ENCODE results near the gene SLC9A8.
"Not testable (repeated sequence)": the region's sequence is repeated elsewhere in the genome, so short reads cannot be mapped to it uniquely, and the experiment has no call there.

The SLC9A8 gene

DNA sequence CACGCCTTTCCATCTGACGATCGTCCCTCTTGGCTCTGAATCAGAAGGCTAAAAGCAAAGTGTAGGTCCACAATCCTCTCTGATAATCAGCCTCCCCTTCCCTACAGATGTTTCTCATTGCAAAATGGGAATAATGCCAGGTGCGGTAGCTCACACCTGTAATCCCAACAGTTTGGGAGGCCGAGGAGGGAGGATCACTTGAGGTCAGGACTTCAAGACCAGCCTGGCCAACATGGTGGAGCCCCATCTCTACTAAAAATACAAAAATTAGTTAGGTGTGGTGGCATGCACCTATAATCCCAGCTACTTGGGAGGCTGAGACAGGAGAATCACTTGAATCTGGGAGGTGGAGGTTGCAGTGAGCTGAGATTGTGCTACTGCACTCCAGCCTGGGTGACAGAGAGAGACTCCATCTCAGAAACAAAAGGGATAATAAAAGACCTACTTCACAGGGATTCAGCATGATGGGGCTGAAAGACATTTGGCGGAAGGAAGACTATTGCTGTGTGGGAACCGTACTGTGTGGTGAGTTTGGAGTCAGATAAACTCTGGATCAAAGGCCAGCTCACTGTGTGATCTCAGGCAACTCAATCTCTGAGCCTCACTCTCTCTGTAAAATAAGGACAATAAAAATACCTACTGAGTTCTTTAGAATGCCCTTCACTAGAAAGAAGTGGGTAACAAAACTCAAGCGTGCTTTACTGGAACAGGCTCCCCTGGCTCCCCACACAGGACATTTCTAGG, 15.9 kb upstream of the SLC9A8 start:
- ATAC-seq, result no peak

GRCh38 chr20:49797344-49797615, 15.3 kb upstream of the SLC9A8 start:
- Mint-ChIP-seq H3K36me3 (no peaks in the 10 kb centered on the region), H3K9me3 (no peaks in the 10 kb centered on the region), H3K27ac (no peak overlapping the region), H3K4me1 (peaks cover 29% of the 10 kb centered on the region), H3K4me3 (no peak overlapping the region)
- no peak for ATAC-seq
- no peak for DNase-seq (ENCODE audit: low spot score in 2 of 2)

More for the DNA sequence above, 15.9 kb upstream of the SLC9A8 start:
- no peak for DNase-seq (ENCODE audit: low spot score in 2 of 2)
- Mint-ChIP-seq H3K4me3 (no peak overlapping the region), H3K9me3 (no peaks in the 10 kb centered on the region), H3K36me3 (no peaks in the 10 kb centered on the region), H3K27ac (no peak overlapping the region), H3K4me1 (peaks cover 27% of the 10 kb centered on the region)

- Mint-ChIP-seq H3K4me3 (no peak overlapping the region), H3K4me1 (peaks cover 34% of the 10 kb centered on the region)
These were observed 13.9 kb upstream of the SLC9A8 start for GRCh38 chr20:49798718-49799117.

GRCh38 chr20:49799698-49800097, 12.9 kb upstream of the SLC9A8 start:
- H3K4me3 Mint-ChIP-seq, result no peak overlapping the region
- H3K9me3 Mint-ChIP-seq, result no peaks in the 10 kb centered on the region
- peaks cover 31% of the 10 kb centered on the region for H3K4me1 Mint-ChIP-seq
- no peak for ATAC-seq
- H3K36me3 Mint-ChIP-seq, result no peaks in the 10 kb centered on the region
- H3K27ac Mint-ChIP-seq, result no peak overlapping the region
- no peak for DNase-seq (ENCODE audit: low spot score in 2 of 2)

More at GRCh38 chr20:49798718-49799117, 13.9 kb upstream of the SLC9A8 start:
- DNase-seq (ENCODE audit: low spot score in 2 of 2), result no peak
- Mint-ChIP-seq H3K27ac (no peak overlapping the region), H3K36me3 (no peaks in the 10 kb centered on the region), H3K9me3 (no peaks in the 10 kb centered on the region)
- no peak for ATAC-seq

DNA sequence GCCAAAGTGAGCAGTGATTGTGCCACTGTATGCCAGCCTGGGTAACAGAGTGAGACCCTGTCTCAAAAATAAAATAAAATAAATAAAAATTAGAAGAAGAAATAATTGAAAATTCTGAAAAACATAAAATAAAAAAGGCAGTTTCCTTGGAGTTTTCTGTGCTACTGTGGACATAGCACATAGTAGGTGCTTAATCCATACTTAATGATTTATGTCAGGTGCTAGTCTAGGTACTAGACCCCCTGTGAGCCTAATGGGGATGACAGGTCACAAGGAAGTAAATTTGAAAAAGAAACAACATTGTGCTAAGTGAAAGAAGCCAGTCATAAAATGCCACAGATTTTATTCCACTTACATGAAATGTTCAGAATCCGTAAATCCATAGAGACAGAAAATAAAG, 9.2 kb upstream of the SLC9A8 start:
- H3K27ac Mint-ChIP-seq, result no peak overlapping the region
- peaks cover 37% of the 10 kb centered on the region for H3K4me1 Mint-ChIP-seq
- DNase-seq (ENCODE audit: low spot score in 2 of 2) (no peak), ATAC-seq (no peak)
- no peaks in the 10 kb centered on the region for H3K9me3 Mint-ChIP-seq
- no peak overlapping the region for H3K4me3 Mint-ChIP-seq
- no peaks in the 10 kb centered on the region for H3K36me3 Mint-ChIP-seq

DNA sequence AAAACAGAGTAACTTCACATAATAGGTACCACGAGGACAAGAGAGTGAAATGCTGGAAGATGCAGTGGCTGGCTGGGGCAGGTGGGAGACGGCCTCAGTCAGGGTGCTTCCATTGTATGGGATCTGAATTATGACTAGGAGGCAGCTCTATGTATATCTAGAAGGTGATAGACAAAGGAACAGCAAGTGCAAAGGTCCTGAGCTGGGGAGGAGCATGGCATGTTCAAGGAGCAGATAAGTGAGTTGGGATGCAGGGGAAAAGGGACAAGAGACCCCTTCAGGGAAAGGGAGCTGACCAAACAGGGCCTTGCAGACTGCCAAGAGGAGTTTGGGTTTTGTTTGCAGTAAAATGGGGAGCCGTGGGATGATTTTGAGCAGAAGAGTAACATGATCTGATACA, 8.3 kb upstream of the SLC9A8 start:
- ATAC-seq (no peak), DNase-seq (ENCODE audit: low spot score in 2 of 2) (no peak)
- Mint-ChIP-seq H3K4me1 (peaks cover 37% of the 10 kb centered on the region), H3K27ac (no peak overlapping the region), H3K4me3 (peak overlapping the region; percentile 27), H3K9me3 (no peaks in the 10 kb centered on the region), H3K36me3 (no peaks in the 10 kb centered on the region)

GRCh38 chr20:49805224-49805876, 7.3 kb upstream of the SLC9A8 start:
- not testable (repeated sequence) for H3K36me3 Mint-ChIP-seq, H3K9me3 Mint-ChIP-seq
- peak overlapping the region; percentile 17 for H3K27ac Mint-ChIP-seq
- DNase-seq (ENCODE audit: low spot score in 2 of 2) (peak; percentile 32 to 79), ATAC-seq (peak; percentile 94)
- H3K4me3 Mint-ChIP-seq, result peak overlapping the region; percentile 27
- H3K4me1 Mint-ChIP-seq, result peaks cover 37% of the 10 kb centered on the region

- Mint-ChIP-seq H3K27ac (no peak overlapping the region), H3K4me3 (no peak overlapping the region), H3K9me3 (no peaks in the 10 kb centered on the region), H3K36me3 (no peaks in the 10 kb centered on the region), H3K4me1 (peaks cover 42% of the 10 kb centered on the region)
- ATAC-seq (no peak), DNase-seq (ENCODE audit: low spot score in 2 of 2) (no peak)
These were observed 3.9 kb upstream of the SLC9A8 start for GRCh38 chr20:49808753-49809152.

DNA sequence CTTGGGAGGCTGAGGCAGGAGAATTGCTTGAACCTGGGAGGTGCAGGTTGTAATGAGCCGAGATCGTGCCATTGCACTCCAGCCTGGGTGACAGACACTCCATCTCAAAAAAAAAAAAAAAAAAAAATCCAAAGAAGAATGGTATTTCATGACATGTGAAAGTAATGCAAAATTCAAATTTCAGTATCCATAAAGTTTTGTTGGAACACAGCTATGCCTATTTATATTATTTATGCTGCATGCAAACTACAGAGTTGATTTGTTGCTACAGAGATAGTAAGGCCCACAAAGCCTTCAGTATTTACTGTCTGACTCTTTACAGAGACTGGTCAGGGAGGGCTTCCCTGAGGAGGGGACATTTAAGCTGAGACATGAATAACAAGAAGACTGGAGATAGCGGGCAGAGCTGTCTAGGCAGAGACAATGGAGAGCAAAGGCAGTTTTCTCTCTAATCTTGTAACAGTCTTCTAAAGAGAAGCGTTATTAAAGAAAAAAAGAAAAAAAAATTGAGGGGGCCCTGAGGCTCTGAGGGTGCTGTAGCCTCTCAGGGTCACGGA, 2.7 kb upstream of the SLC9A8 start:
- DNase-seq (ENCODE audit: low spot score in 2 of 2) (no peak), ATAC-seq (no peak)
- H3K4me1 Mint-ChIP-seq, result peaks cover 45% of the 10 kb centered on the region
- no peak overlapping the region for H3K4me3 Mint-ChIP-seq
- peaks cover 2% of the 10 kb centered on the region for H3K36me3 Mint-ChIP-seq
- H3K27ac Mint-ChIP-seq, result peak overlapping the region; percentile 24
- H3K9me3 Mint-ChIP-seq, result no peaks in the 10 kb centered on the region

GRCh38 chr20:49810491-49811190, 2.0 kb upstream of the SLC9A8 start:
- Mint-ChIP-seq H3K4me1 (peaks cover 50% of the 10 kb centered on the region), H3K4me3 (no peak overlapping the region), H3K27ac (peak overlapping the region; percentile 95), H3K9me3 (no peaks in the 10 kb centered on the region), H3K36me3 (peaks cover 9% of the 10 kb centered on the region)
- no peak for ATAC-seq
- no peak for DNase-seq (ENCODE audit: low spot score in 2 of 2)

DNA sequence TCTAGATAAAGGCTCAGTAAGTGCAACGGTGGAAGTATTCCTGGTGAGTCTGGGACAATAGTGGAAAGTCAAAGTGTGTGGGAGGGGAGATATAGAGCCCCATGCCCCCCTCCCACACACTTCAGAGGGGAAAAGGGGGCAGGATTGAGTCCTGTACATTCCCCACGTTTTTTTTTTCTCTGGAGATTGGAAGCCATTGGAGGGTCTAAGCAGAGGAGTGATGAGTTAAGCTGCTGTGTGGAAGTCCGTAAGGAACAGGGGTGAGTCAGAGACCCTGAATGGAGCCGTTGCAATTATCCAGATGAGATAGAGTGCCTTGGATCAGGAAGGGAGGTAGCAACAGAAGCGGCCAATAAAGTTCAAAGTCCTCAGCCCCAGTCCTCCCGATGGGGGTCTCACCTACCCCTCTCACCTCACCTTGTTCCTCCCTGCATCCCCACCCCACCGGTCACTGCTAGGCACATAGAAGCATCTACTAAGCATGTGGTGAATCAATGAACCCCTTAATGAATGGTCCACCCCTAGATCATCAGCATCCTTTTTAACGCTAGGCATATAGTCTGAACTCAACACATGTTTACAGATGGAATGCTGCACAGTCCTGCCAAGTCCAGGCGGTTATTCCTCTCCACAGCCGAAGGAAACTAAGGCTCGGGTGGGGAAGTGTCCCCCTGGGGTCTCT, 662 bp upstream of the SLC9A8 start:
- no peaks in the 10 kb centered on the region for H3K9me3 Mint-ChIP-seq
- H3K4me3 Mint-ChIP-seq, result peak overlapping the region; percentile 90
- peak overlapping the region; percentile 95 for H3K27ac Mint-ChIP-seq
- peaks cover 23% of the 10 kb centered on the region for H3K36me3 Mint-ChIP-seq
- peak; percentile 1 for ATAC-seq
- peaks cover 43% of the 10 kb centered on the region for H3K4me1 Mint-ChIP-seq
- no peak for DNase-seq (ENCODE audit: low spot score in 2 of 2)

- no peak for DNase-seq (ENCODE audit: low spot score in 2 of 2)
- H3K36me3 Mint-ChIP-seq, result peaks cover 37% of the 10 kb centered on the region
- H3K4me3 Mint-ChIP-seq, result peak overlapping the region; percentile 90
- no peak for ATAC-seq
- peak overlapping the region; percentile 95 for H3K27ac Mint-ChIP-seq
- peaks cover 38% of the 10 kb centered on the region for H3K4me1 Mint-ChIP-seq
- H3K9me3 Mint-ChIP-seq, result no peaks in the 10 kb centered on the region
These were observed 812 bp downstream of the SLC9A8 start for GRCh38 chr20:49813305-49813974.

GRCh38 chr20:49814057-49814694, 1.5 kb downstream of the SLC9A8 start:
- H3K4me1 Mint-ChIP-seq, result peaks cover 38% of the 10 kb centered on the region
- peaks cover 45% of the 10 kb centered on the region for H3K36me3 Mint-ChIP-seq
- peak overlapping the region; percentile 90 for H3K4me3 Mint-ChIP-seq
- no peaks in the 10 kb centered on the region for H3K9me3 Mint-ChIP-seq
- DNase-seq (ENCODE audit: low spot score in 2 of 2) (no peak), ATAC-seq (no peak)
- peak overlapping the region; percentile 95 for H3K27ac Mint-ChIP-seq

DNA sequence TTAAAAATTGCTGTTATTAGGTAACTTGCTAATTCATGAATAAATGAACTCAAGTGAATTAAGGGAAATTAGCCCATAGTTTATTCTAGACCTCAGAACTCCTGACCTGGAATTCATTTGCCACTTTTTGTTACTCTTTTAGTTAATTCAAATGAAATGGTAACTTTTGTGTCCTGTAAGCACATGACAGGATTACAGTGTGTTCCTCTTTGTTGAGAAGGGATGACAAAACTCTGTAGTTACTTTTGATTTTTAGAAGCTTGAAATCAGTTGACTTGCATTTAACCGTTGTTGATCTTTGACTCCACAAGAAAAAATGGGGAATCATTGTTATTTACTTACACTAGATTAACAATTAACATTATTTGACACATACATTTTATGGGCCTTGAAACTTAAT, 6.2 kb downstream of the SLC9A8 start:
- Mint-ChIP-seq H3K4me1 (peaks cover 45% of the 10 kb centered on the region), H3K36me3 (peaks cover 90% of the 10 kb centered on the region), H3K9me3 (peaks cover 2% of the 10 kb centered on the region), H3K27ac (no peak overlapping the region), H3K4me3 (no peak overlapping the region)
- ATAC-seq (no peak), DNase-seq (ENCODE audit: low spot score in 2 of 2) (no peak)
